ENCODE measurements around the gene OR1D5. TPM values are rescaled to one million over a fixed set of nuclear protein-coding genes. Genes with fewer than 3 reads are reported as not detected.

The OR1D5 gene
- total RNA-seq, 1 donor from 2014 or later: not detected

GRCh38 chr17:3046753-3047152, 16.7 kb downstream of the OR1D5 start:
- Histone ChIP-seq H3K9me3 (ENCODE audit: insufficient read depth, low read depth, low read length) (peaks cover 9% of the 10 kb centered on the region), H3K4me1 (ENCODE audit: insufficient read depth, low read length) (no peaks in the 10 kb centered on the region), H3K36me3 (ENCODE audit: insufficient read depth, low read length) (no peaks in the 10 kb centered on the region), H4K20me1 (ENCODE audit: insufficient read depth, low read length) (no peaks in the 10 kb centered on the region), H3K4me3 (ENCODE audit: insufficient read depth, low read depth, low read length) (no peak overlapping the region), H3K4me2 (ENCODE audit: low read length) (no peak overlapping the region), H3K27ac (ENCODE audit: low read depth, low read length) (no peak overlapping the region), H2AFZ (ENCODE audit: low read depth, low read length) (no peak overlapping the region), H3K9ac (ENCODE audit: low read length) (no peak overlapping the region), H3K27me3 (ENCODE audit: insufficient read depth, low read length) (no peaks in the 10 kb centered on the region), H3K79me2 (ENCODE audit: insufficient read depth, low read length) (no peaks in the 10 kb centered on the region)
- peaks cover 16% of the 10 kb centered on the region for H3K9me3 Mint-ChIP-seq (ENCODE audit: unreplicated experiment)
- peaks cover 2% of the 10 kb centered on the region for H3K36me3 Mint-ChIP-seq (ENCODE audit: low read depth, unreplicated experiment)
- H3K4me1 Mint-ChIP-seq (ENCODE audit: low read depth, unreplicated experiment): no peaks in the 10 kb centered on the region
- no peak for FAIRE-seq
- H3K27me3 Mint-ChIP-seq (ENCODE audit: low read depth, unreplicated experiment): peaks cover 5% of the 10 kb centered on the region
- no peak overlapping the region for H3K27ac Mint-ChIP-seq (ENCODE audit: unreplicated experiment)
- H3K4me3 Mint-ChIP-seq (ENCODE audit: unreplicated experiment): no peak overlapping the region
- TF ChIP-seq EZH2 (IDR thresholded peaks at IDR 0.05; ENCODE audit: insufficient read depth, low read length) (no peak), CTCF (IDR thresholded peaks at IDR 0.05; ENCODE audit: insufficient read depth, low read depth, low read length) (no peak)
- no peak for DNase-seq (ENCODE audit: low read depth)

- peaks cover 9% of the 10 kb centered on the region for H3K9me3 ChIP-seq (ENCODE audit: insufficient read depth, low read depth, low read length)
- H3K4me1 ChIP-seq (ENCODE audit: insufficient read depth, low read length): no peaks in the 10 kb centered on the region
- H4K20me1 ChIP-seq (ENCODE audit: insufficient read depth, low read length): no peaks in the 10 kb centered on the region
- H3K27ac ChIP-seq (ENCODE audit: low read depth, low read length): no peak overlapping the region
- no peak overlapping the region for H3K27ac Mint-ChIP-seq (ENCODE audit: unreplicated experiment)
- no peak overlapping the region for H3K4me3 ChIP-seq (ENCODE audit: insufficient read depth, low read depth, low read length)
- H3K36me3 Mint-ChIP-seq (ENCODE audit: low read depth, unreplicated experiment): peaks cover 2% of the 10 kb centered on the region
- DNase-seq (ENCODE audit: low read depth): no peak
- no peaks in the 10 kb centered on the region for H3K36me3 ChIP-seq (ENCODE audit: insufficient read depth, low read length)
- H3K9me3 Mint-ChIP-seq (ENCODE audit: unreplicated experiment): peaks cover 18% of the 10 kb centered on the region
- H3K4me2 ChIP-seq (ENCODE audit: low read length): no peak overlapping the region
- H3K27me3 Mint-ChIP-seq (ENCODE audit: low read depth, unreplicated experiment): peaks cover 14% of the 10 kb centered on the region
- H3K27me3 ChIP-seq (ENCODE audit: insufficient read depth, low read length): no peaks in the 10 kb centered on the region
- no peaks in the 10 kb centered on the region for H3K4me1 Mint-ChIP-seq (ENCODE audit: low read depth, unreplicated experiment)
- H2AFZ ChIP-seq (ENCODE audit: low read depth, low read length): no peak overlapping the region
- no peak overlapping the region for H3K9ac ChIP-seq (ENCODE audit: low read length)
- TF ChIP-seq CTCF (IDR thresholded peaks at IDR 0.05; ENCODE audit: insufficient read depth, low read depth, low read length): no peak
- TF ChIP-seq EZH2 (IDR thresholded peaks at IDR 0.05; ENCODE audit: insufficient read depth, low read length): no peak
- H3K79me2 ChIP-seq (ENCODE audit: insufficient read depth, low read length): no peaks in the 10 kb centered on the region
- no peak overlapping the region for H3K4me3 Mint-ChIP-seq (ENCODE audit: unreplicated experiment)
- no peak for FAIRE-seq
Observed at GRCh38 chr17:3043737-3044365, 19.6 kb downstream of the OR1D5 start.

GRCh38 chr17:3040882-3041281, 22.5 kb downstream of the OR1D5 start:
- H3K4me2 ChIP-seq (ENCODE audit: low read length): no peak overlapping the region
- H3K4me1 ChIP-seq (ENCODE audit: insufficient read depth, low read length): no peaks in the 10 kb centered on the region
- peaks cover 16% of the 10 kb centered on the region for H3K27me3 Mint-ChIP-seq (ENCODE audit: low read depth, unreplicated experiment)
- no peaks in the 10 kb centered on the region for H3K36me3 ChIP-seq (ENCODE audit: insufficient read depth, low read length)
- DNase-seq (ENCODE audit: low read depth) (no peak), FAIRE-seq (no peak)
- no peak overlapping the region for H3K4me3 ChIP-seq (ENCODE audit: insufficient read depth, low read depth, low read length)
- peaks cover 18% of the 10 kb centered on the region for H3K9me3 Mint-ChIP-seq (ENCODE audit: unreplicated experiment)
- peaks cover 2% of the 10 kb centered on the region for H3K27me3 ChIP-seq (ENCODE audit: insufficient read depth, low read length)
- no peak overlapping the region for H3K4me3 Mint-ChIP-seq (ENCODE audit: unreplicated experiment)
- TF ChIP-seq CTCF (IDR thresholded peaks at IDR 0.05; ENCODE audit: insufficient read depth, low read depth, low read length) (no peak), EZH2 (IDR thresholded peaks at IDR 0.05; ENCODE audit: insufficient read depth, low read length) (no peak)
- H3K4me1 Mint-ChIP-seq (ENCODE audit: low read depth, unreplicated experiment): no peaks in the 10 kb centered on the region
- no peaks in the 10 kb centered on the region for H4K20me1 ChIP-seq (ENCODE audit: insufficient read depth, low read length)
- no peak overlapping the region for H3K27ac Mint-ChIP-seq (ENCODE audit: unreplicated experiment)
- peaks cover 9% of the 10 kb centered on the region for H3K9me3 ChIP-seq (ENCODE audit: insufficient read depth, low read depth, low read length)
- H3K79me2 ChIP-seq (ENCODE audit: insufficient read depth, low read length): no peaks in the 10 kb centered on the region
- H3K36me3 Mint-ChIP-seq (ENCODE audit: low read depth, unreplicated experiment): peaks cover 2% of the 10 kb centered on the region
- H2AFZ ChIP-seq (ENCODE audit: low read depth, low read length): no peak overlapping the region
- H3K27ac ChIP-seq (ENCODE audit: low read depth, low read length): no peak overlapping the region
- H3K9ac ChIP-seq (ENCODE audit: low read length): no peak overlapping the region
